IPS DF 19.7 (cell line): ENCODE results near the gene TJP1.

ENCODE experiments used
- DNase-seq: peaks from one replicate; pipeline ENCODE4 v3.0.0-alpha.2; 2013; ENCODE audit warnings: low read depth, low spot score

Gene TJP1

DNA sequence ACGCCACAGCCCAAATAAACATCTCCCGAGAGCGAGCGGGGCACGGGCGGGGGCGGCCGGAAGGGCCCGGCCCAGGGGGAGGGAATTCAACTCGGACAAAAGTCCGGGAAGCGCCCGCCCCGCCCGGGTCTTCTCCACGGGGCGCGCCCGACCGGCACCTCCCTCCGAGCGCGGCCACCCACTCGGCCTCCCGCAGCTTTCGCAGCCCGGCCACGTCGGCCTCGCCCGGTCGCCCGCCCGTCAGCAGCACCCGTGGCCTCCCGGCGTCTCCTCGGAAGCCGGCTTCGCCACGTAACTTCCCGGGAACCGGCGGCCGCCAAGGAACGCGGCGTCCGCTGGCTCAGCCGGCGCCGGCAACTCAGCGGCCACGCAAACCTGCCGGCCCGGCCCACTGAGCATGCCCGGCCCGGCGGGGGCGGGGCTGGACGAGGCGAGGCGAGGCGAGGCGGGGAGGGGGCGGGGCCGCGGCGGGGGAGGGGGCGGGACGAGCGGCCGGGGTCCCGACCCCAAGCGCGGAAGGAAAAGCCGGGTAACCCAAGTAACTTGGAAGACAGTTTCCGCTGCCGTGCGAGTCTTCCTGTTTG is at the start of gene TJP1:
TJP1 (minus strand) TSS at position 369 of the 584 bp plus-strand sequence. CDS start 440 bp downstream, outside the sequence.
- DNase-seq = no peak

DNA sequence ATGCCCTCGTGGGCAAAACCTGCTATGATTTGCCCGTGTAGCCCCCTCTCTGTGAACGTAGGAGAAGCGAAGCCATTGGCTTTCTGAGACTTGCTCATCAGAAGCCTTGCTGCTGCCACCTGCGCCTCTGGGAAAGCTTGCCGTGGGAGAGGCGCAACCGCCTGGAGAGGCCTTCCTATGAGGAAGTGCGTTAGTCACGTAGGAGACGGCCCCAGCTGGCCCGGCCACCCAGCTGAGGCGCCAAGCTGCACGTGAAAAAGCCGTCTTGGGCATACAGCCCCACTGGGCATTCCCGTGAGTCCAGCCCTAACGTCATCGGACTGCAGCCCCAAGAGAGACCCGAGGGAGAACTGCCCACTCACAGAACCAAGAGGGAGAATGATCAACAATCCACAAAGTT is 49.1 kb upstream of the TJP1 start:
- DNase-seq = no peak

DNA sequence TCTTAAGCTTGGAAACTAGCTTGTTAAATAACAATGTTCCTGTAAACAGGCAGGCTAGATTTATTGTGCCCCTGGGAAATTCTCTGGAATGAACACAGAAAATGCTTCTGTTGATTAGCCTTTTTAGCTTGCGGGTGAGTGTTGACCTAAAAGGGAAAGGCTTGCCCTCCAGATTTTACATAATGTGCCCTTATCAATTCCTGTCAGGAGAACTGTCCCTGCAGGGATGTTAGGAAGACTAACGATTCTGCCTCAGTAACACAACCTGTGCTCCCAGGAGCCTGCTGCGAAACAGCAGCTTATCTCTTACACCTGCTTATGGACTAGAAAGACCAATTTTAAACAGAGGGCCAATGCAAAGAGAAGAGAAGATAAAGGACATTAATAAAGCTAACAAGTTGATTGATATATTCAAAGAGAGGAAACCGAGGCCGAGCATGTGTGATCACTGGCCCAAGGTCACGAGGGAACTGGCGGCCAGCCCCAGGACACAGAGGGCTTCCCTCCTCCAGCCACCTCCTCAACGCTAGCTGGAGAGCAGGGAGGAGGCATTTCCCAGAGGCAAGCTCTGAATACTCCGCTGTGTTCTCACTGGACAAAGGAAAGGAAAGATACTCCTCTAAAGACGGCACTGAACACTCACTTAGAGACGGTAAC is 48.4 kb upstream of the TJP1 start:
- no peak for DNase-seq

DNA sequence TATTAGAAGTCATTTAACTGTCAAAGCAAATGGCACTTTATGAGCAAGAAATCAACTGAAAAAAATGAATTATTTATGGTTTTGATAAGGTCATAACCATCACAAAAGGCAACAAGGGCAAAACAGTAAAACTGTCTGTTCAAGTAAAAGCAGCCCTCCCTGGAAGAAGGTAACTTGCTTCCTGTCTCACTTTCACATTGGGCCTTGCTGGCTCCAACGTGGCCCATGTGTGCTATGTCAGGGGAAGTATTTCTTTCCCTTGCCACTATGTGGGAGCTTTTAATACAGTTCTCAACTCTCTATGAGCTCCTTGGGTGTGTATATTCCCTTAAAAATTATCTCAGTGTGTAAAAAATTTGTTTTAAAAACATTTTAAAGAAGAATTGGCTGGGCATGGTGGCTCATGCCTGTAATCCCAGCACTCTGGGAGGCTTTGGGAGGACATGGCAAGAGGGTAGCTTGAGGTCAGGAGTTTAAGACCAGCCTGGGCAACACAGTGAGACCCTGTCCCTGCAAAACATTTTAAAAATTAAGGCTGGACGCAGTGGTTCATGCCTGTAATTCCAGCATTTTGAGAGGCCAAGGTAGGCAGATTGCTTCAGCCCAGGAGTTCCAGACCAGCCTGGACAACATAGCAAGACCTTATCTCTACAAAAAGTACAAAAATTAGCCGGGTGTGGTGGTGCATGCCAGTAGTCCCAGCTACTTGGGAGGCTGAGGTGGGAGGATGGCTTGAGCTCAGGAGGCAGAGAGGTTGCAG is 45.2 kb upstream of the TJP1 start:
- DNase-seq = no peak

DNA sequence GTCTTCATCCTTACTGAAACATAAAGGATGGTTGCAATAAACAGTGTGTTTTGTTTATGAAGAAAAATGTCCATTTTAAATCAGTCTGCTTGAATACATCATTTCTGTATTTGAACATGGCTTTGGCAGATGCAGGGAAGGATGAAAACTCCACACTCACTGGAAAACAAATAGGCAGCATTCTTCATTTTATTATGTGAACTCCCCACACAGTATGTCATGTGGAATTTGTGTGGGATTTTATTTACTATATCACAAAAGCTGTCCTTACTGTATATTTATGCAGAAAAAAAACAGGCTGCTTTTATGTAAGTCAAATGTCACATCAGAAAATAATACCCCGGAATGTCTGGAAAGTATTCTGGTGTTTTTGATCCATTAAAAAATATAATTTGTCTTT is 44.1 kb upstream of the TJP1 start:
- no peak for DNase-seq

DNA sequence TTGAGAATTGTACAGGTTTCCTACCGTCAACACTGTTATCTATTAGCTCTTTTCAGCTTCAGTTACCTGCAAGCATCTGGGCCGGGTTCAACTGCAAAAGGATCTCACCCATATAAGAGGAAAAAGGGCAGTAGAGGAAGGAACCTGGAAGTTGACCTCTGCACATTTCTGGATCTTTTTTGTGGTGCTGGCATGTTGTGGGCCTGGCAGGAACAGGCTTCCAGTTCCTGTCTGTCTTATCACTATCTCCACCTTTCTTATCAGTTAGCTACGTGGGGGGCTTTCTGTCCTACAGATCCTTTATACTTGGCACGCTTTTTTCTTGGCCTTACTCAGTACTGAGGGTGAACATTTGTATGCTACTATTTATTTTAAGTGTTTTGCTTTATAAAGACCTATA is 42.2 kb upstream of the TJP1 start:
- DNase-seq = no peak

DNA sequence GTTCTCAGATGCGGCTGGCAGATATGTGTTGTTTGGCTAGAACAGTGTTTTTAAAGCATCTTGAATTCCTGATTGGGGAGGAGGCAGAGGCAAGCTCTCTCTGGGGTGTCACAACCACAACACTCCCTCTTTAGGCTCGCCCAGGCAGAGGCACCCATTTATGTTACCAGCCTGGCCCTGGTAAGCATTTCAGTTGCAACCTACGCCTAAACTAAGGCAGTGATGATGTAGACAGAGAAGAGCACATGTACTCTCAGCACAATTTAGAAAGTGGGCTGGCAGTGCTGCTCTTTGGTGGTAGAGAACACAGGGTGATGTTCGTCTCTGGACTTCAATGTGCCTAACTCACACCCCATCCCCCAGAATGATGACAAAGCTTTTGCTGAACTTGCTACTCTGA is 41.2 kb upstream of the TJP1 start:
- no peak for DNase-seq

DNA sequence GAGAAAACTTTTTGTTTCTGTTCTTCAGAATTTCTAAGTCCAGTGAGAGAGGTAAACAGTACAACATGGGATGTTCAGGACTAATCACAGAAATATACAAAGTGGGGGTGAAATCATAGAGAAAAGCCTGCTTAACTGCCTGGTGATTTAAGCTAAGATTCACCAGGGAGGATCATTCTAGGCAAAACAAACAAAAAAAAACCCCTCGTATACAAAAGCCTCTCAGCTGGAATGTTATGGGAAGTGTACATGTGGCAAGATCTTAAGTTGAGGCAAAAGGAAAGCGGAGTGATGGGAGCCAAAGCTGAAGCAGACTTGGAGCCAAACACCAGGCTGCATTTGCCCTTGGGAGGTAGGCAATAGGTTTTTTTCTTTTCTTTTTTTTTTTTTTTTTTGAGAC is 40.0 kb upstream of the TJP1 start:
- DNase-seq = no peak

DNA sequence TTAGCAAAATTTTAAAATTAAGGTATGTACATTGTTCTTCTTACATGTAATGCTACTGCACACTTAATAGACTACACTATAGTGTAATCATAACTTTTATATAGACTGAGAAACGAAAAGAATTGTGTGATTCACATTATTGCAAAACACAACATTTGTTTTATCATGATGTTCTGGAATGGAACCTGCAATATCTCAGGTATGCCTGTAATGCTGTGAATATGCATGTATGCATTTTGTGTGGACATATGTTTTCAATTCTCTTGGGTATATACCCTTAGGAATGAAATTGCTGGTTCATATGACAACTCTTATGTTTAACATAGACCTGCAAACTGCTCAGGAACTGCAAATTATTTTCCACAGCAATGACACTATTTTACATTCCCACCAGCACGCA is 38.6 kb upstream of the TJP1 start:
- DNase-seq = no peak

DNA sequence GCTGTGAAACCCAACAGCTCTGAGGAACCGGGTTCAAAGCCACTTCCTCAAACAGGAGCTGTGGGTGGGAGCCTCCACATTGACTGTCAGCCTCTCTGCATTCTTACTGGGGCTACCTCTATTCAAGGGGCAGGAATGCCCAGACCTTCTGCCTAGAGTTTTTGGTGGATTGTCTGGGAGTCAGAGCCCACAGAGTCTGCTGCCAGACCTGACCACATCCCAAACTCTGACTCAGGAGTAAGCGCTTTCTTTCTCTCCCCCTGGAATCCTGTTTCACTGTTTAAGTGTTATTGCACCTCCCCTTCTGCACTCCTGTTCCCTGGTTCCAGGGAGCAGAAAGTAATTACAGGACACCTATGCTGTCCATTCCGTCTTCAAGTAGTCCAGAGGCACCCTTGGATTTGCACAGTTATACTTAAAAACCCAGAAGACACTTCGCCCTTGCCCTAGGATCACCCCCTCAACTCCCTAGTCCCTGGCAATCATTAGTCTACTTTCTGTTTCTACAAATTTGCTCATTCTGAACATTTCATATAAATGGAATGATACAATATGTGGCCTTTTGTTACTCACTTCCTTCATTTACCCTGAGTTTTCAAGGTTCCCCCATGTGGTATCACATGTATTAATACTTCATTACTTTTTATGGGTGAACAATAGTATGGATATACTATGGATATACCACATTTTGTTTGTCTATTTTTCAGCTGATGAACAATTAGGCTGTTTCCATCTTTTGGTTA is 37.9 kb upstream of the TJP1 start:
- no peak for DNase-seq

DNA sequence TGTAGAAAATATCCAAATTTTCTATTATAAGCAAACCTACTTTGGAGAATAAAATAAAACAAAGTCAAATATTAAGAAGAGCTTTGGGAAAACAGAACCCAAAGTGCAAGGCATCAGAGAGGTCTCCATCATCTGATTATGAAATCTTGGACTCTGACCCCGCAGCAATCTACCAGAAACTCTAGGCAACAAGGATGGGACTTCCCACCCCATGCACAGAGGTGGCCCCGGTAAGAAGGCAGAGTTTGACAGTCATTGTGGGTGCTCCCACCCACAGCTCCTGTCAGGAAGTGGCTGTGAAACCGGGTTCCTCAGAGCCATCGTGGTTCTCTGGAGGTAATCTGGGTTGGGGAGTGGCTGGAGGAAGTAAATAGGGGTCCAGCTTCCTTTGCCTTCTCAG is 37.0 kb upstream of the TJP1 start:
- no peak for DNase-seq

DNA sequence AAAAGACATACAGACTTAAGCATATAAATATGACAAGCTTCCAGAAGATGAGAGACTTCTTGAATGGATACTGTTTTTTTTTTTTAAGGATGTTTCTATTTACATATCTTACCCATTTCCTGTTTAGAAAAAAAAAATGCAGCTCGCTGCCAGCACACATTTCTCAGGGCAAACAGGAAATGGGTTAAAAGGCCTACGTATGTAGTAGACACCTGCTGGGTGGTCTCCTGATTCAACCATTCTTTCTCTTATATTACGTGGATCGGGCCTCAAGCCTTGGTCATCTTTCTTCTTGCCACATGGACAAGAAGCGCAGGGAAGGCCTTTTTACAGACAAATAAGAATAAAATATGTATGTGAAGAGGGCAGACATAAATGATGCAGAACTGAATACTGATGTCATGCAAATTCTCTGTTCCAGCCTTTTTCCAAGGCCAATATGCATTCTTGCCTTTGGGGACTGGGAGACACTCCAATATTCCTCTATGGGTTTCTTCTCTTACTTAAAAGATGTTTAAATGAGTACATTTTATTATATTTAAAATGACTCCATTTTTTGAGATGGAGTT is 35.0 kb upstream of the TJP1 start:
- peak; percentile 17 for DNase-seq

DNA sequence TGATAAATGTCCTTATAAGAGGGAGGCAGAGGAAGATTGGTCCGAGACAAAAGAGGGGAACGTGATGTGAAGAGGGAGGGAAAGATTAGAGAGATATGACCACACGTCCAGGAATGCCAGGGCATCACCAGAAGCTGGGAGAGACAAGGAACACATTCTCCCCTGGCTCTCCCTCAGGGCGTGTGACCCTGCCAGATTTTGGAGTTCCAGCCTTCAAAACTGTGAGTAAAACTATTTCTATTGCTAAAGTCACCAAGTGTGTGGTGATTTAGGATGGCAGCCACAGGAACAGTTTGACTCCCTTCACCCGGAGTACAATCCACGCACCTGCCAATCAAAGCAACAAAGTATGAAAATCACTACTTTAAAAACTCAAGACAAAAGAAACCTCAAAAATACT is 32.1 kb upstream of the TJP1 start:
- DNase-seq = no peak

DNA sequence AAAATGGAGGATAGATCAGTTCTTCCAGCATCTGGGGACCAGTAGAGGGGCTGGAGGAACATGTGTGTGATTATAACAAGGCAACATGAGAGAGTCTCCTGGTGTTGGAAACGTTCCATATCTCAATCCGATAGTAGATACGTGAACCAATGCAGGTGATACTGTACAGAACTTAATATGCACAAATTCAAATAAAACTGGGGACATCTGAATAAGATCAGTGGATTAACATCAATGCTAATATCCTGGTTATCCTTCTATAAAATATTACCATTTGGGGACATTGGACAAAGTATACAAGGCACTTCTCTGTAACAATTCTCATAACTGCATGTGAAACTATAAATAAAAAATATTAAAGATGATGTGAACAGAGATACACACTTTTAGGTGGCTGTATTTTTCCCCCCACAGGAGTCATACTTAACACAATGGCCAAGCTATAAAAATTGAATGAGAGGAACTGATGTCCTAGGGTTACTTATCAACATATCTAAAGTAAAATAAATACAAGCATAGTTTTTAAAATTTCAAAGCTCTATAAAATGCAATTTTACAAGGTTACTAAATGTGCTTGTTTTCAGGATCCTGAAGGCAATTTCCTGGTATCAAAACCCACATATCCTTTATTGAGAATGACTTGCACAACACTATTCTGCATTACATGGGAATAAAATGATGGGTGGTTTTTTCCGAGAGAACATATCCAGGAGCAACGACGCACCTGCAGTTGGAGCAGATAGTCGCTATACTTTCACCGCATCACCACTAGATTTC is 31.1 kb upstream of the TJP1 start:
- no peak for DNase-seq

DNA sequence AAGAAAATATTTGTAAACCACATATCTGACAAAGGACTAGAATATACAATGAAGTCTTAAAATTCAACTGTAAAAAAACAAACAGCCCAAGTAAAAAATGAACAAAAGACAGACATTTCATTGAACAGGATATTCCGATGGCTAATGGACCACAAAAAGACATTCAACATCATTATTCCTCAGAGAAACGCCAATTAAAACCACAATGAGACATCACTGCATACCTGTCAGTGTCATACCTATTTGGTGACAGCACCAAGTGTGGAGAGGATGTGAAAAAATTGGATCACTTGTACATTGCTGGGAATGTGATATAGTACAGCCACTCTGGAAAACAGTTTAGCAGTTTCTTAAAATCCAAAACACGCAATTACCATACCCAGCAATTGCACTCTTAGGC is 29.9 kb upstream of the TJP1 start:
- DNase-seq = no peak

DNA sequence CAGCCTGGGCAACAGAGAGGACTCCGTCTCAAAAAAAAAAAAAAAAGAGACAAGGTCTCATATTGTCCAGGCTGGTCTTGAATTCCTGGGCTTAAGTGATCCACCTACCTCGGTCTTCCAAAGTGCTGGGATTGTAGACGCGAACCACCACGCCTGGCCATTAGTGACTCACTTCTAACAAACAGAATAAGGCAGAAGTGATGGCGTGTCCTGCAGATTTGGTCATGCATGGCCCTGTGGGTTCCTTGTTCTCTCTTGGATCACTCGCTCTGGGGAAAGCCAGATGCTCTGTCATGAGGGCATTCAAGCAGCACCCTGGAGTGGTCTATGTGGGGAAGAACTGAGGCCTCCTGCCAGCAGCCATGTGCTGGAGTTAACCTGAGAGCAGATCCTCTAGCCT is 27.4 kb upstream of the TJP1 start:
- no peak for DNase-seq

DNA sequence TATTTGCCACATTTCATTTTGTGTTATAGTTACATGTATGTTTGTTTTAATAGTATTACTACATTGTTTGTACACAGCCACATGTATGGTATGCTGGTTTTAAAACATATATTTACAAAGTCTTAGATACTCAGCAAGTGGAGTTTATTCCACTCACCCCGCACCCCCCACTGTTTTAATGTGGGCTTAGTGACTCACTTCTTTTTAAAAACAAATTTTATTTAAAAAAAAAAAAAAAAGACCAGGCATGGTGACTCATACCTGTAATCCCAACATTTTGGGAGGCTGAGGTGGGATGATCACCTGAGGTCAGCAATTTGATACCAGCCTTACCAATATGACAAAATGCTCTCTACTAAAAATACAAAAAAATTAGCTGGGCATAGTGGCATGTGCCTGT is 26.9 kb upstream of the TJP1 start:
- no peak for DNase-seq

DNA sequence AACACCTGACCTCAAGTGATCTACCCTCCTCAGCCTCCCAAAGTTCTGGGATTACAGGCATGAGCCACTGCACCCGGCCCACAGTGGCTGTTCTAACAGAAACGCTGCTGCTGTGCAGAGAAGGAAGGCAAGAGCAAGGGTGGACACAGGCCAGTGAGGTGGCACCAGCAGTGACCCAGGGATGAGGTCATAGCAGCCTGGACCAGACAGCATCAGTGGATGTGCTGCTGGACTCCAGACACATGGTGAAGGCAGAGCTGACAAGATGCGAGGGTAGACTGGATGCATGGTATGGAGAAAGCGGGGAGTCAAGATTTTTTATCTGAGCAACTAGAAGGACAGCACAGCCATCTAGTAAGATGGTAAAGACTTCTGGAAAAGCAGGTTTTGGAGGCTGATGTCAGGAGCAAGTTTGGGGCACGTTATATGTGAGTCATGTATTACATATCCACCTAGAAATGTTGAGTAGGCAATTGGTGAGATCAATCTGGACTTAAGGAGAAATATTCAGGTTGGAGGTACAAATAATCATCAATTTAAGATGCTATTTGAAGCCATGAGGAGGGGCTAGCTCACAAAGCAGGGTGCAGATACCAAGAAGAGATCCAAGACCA is 22.1 kb upstream of the TJP1 start:
- DNase-seq = no peak

DNA sequence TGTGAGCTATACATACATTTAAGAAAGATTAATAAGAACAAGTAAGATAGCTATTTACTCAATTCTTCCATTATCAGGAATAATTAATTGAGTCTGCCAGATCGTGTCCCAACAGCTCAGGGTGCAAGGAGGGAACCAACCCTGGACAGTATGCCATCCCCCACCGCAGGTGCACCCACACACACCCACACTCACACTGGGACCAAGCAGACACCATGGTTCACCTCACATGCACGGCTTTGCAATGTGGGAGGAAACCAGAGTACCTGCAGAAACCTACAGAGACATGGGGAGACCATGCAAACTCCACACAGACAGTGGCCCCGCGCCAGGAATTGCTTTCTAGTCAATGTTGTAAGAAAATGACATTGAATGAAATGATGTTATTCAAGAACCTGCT is 20.0 kb upstream of the TJP1 start:
- no peak for DNase-seq

DNA sequence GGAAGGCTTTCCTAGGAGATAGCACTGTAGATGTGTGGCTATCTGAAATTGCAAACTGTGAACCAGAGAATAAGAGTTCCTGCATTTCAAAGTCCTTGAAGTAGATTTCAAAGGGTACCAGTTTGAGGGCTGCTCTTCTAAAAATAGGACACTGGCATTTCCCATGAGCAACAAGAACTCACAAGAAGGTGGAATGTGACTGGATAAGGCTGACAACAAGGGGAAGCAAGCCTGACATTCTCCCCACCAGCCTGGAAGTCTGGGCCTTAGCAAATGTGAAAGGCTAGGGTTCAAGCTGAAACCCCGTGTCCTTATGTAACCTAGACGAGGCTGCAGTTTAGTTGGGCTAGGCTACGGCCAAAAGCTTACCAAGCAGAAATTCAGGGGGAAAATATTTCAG is 18.7 kb upstream of the TJP1 start:
- no peak for DNase-seq

DNA sequence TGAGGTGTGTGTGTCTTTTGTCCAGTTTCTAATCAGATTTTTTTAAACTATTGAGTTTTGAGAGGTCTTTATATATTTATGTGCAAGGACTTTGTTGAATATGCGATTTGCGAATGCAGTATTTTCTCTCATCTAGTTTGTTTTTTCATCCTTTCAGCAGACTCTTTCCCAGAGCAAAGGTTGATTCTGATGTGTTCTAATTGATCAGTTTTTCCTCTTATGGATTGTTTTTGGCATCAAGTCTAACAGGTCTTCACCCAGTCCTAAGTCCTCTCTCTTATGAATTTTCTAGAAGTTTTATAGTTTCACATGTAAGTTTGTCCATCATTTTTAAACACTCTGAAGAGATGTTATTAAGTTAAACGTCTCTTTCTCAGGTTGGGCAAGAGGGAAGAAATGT is 17.8 kb upstream of the TJP1 start:
- no peak for DNase-seq
